HCT116 (cell line): ENCODE measurements around the gene PHKA2. TPM values are rescaled to one million over a fixed set of nuclear protein-coding genes. Genes with fewer than 3 reads are reported as not detected.

Experiments used
- ATAC-seq: fragments of 200-7000 bp; cut with Tn5 transposase; 2 replicates; pipeline ENCODE4 v1.9.1; 2020; ENCODE audit warnings: mild to moderate bottlenecking, moderate library complexity
- BruUV-seq: library from RNA; stranded (reverse); fragments of 400-500 nt; replicated peaks from 2 replicates; lab custom pipeline; 2021; lab: Mats Ljungman, UMichigan
- CTCF ChIA-PET: fragments of 300-600 bp; sonication (Branson Sonifier 250); formaldehyde crosslinking; loops from one replicate; lab custom pipeline; 2021; ENCODE audit warnings: antibody characterized with exemption; lab: Charles Lee
- POLR2A ChIA-PET: fragments of 300-600, 350-600 bp; sonication (Branson Sonifier 250); formaldehyde crosslinking; loops from one replicate; lab custom pipeline; 2021; ENCODE audit warnings: antibody characterized with exemption; lab: Charles Lee
- RAD21 ChIA-PET, 2 experiments: fragments of 300-600 bp; sonication (Branson Sonifier 250); formaldehyde crosslinking; loops; one replicate each; lab custom pipeline; 2023; ENCODE audit warnings: low total read pairs in 2 of 2; ENCODE audit not compliant: uncharacterized antibody in 2 of 2, unreplicated experiment in 2 of 2, low non-redundant PET in 1 of 2; lab: Charles Lee
- DNase-seq: peaks from one replicate; pipeline ENCODE4 v3.0.0-alpha.2; 2010; ENCODE audit warnings: low read depth, low spot score
- H2AFZ ChIP-seq: fragments of 200-600 bp; shearing (Covaris generic), sonication (generic); 2 replicates; pipeline ENCODE4 v1.6.1; 2017; ENCODE audit warnings: low read depth, mixed run types, mixed read lengths, antibody characterized with exemption, low read length; ENCODE audit not compliant: poor library complexity, severe bottlenecking
- H3K27ac ChIP-seq: 2 replicates; pipeline ENCODE4 v1.5.1; 2012; ENCODE audit warnings: low read depth, low read length
- H3K27me3 ChIP-seq: fragments of 200-600 bp; sonication (generic); 2 replicates; pipeline ENCODE4 v1.6.1; 2016; ENCODE audit warnings: mixed run types, low read length, mixed read lengths; ENCODE audit not compliant: insufficient read depth
- H3K36me3 ChIP-seq, 2 experiments: fragments of 200-500 bp in 1 of 2; fragments of 200-600 bp in 1 of 2; sonication (Bioruptor generic) in 1 of 2; sonication (generic) in 1 of 2; 2 replicates each; pipeline versions ENCODE4 v1.5.1 to v1.6.1; 2014 to 2016; ENCODE audit warnings: low read length in 2 of 2, inconsistent platforms in 1 of 2, mixed read lengths in 1 of 2, mixed run types in 1 of 2; ENCODE audit not compliant: insufficient read depth in 2 of 2, control insufficient read depth in 1 of 2
- H3K4me1 ChIP-seq, 2 experiments: fragments of 200-600 bp in 1 of 2; sonication (generic) in 1 of 2; 2 replicates each; pipeline versions ENCODE4 v1.5.1 to v1.6.1; 2012 to 2017; ENCODE audit warnings: low read length in 2 of 2, inconsistent platforms in 1 of 2, mild to moderate bottlenecking in 1 of 2, mixed read lengths in 1 of 2, mixed run types in 1 of 2, moderate library complexity in 1 of 2; ENCODE audit not compliant: insufficient read depth in 2 of 2, control insufficient read depth in 1 of 2
- H3K4me2 ChIP-seq: fragments of 200-600 bp; sonication (generic); 2 replicates; pipeline ENCODE4 v1.6.1; 2017; ENCODE audit warnings: mixed run types, low read length, mixed read lengths
- H3K4me3 ChIP-seq, 2 experiments: fragments of 200-600 bp in 1 of 2; sonication (generic) in 1 of 2; replicated peaks in 1 of 2; 2 replicates each; pipeline ENCODE4 v1.5.1; 2011 to 2016; ENCODE audit warnings: low read length in 2 of 2, control low read depth in 1 of 2, low read depth in 1 of 2, mild to moderate bottlenecking in 1 of 2, mixed read lengths in 1 of 2, mixed run types in 1 of 2
- H3K79me2 ChIP-seq: fragments of 200-600 bp; sonication (generic); 2 replicates; pipeline ENCODE4 v1.6.1; 2017; ENCODE audit warnings: mild to moderate bottlenecking, mixed run types, low read length, moderate library complexity, mixed read lengths; ENCODE audit not compliant: insufficient read depth
- H3K9ac ChIP-seq: fragments of 200-600 bp; sonication (generic); 2 replicates; pipeline ENCODE4 v1.6.1; 2016; ENCODE audit warnings: low read length, mixed read lengths
- H3K9me2 ChIP-seq: fragments of 200-600 bp; sonication (generic), shearing (Covaris generic); 2 replicates; pipeline ENCODE4 v1.6.1; 2017; ENCODE audit warnings: mixed run types, mild to moderate bottlenecking, moderate library complexity; ENCODE audit not compliant: insufficient read depth
- H3K9me3 ChIP-seq, 2 experiments: fragments of 200-500 bp in 1 of 2; fragments of 200-600 bp in 1 of 2; sonication (Bioruptor generic) in 1 of 2; sonication (generic) in 1 of 2; 2 replicates each; pipeline ENCODE4 v1.6.1; 2014 to 2017; ENCODE audit warnings: low read length in 2 of 2, mixed read lengths in 2 of 2, inconsistent platforms in 1 of 2, low read depth in 1 of 2, mild to moderate bottlenecking in 1 of 2, mixed run types in 1 of 2, moderate library complexity in 1 of 2; ENCODE audit not compliant: control insufficient read depth in 1 of 2, insufficient read depth in 1 of 2
- H4K20me1 ChIP-seq: fragments of 200-600 bp; sonication (generic), shearing (Covaris generic); 2 replicates; pipeline ENCODE4 v1.6.1; 2017; ENCODE audit warnings: mixed run types, mild to moderate bottlenecking, moderate library complexity; ENCODE audit not compliant: insufficient read depth
- CBX3 ChIP-seq: IDR thresholded peaks from 2 replicates; pipeline ENCODE4 v1.6.1; 2012; ENCODE audit warnings: low read depth
- EGR1 ChIP-seq: IDR thresholded peaks from 2 replicates; pipeline ENCODE4 v1.6.1; 2012; ENCODE audit warnings: low read depth
- POLR2A ChIP-seq: IDR thresholded peaks from 2 replicates; pipeline ENCODE4 v1.7.0; 2011; ENCODE audit warnings: borderline replicate concordance; ENCODE audit not compliant: insufficient read depth, insufficient read length; ENCODE audit errors: extremely low read depth
- POLR2AphosphoS5 ChIP-seq: IDR thresholded peaks from 2 replicates; pipeline ENCODE4 v1.6.1; 2011; ENCODE audit warnings: mild to moderate bottlenecking, low read depth, low read length, moderate library complexity
- RAD21 ChIP-seq: IDR thresholded peaks from 2 replicates; pipeline ENCODE4 v1.6.1; 2012; ENCODE audit warnings: low read depth, mild to moderate bottlenecking
- TCF7L2 ChIP-seq: IDR thresholded peaks from 2 replicates; pipeline ENCODE4 v1.7.0; 2011; ENCODE audit warnings: borderline replicate concordance, inconsistent platforms; ENCODE audit not compliant: insufficient read depth, insufficient read length; ENCODE audit errors: extremely low read depth
- ZFX ChIP-seq: fragments of 450-650 bp; IDR thresholded peaks from 2 replicates; pipeline ENCODE4 v1.6.1; 2017
- intact Hi-C: fragments of 100-400 bp; cut with micrococcal nuclease; formaldehyde crosslinking; loops from 2 replicates; pipeline ENCODE4 v1.10.0; 2022
- total RNA-seq: library from RNA; stranded (reverse); gene quantifications from one replicate; pipeline ENCODE4 v1.2.1, GENCODE V29; 2021; ENCODE audit not compliant: unreplicated experiment
- TF ChIP-seq, protein P1 (sequence below), 3 experiments: fragments of 200-600 bp in 1 of 3; sonication (generic) in 1 of 3; IDR thresholded peaks in 2 of 3; conservative IDR thresholded peaks in 1 of 3; 2 replicates each; pipeline ENCODE4 v1.5.1; 2012 to 2017; ENCODE audit warnings: low read depth in 2 of 3, low read length in 2 of 3, antibody characterized with exemption in 1 of 3, borderline replicate concordance in 1 of 3, control low read depth in 1 of 3, mild to moderate bottlenecking in 1 of 3, mixed read lengths in 1 of 3, mixed run types in 1 of 3, moderate library complexity in 1 of 3; ENCODE audit not compliant: insufficient read depth in 1 of 3

PHKA2 gene
- total RNA-seq, 1 experiment from 2014 or later = 23.8 TPM

DNA sequence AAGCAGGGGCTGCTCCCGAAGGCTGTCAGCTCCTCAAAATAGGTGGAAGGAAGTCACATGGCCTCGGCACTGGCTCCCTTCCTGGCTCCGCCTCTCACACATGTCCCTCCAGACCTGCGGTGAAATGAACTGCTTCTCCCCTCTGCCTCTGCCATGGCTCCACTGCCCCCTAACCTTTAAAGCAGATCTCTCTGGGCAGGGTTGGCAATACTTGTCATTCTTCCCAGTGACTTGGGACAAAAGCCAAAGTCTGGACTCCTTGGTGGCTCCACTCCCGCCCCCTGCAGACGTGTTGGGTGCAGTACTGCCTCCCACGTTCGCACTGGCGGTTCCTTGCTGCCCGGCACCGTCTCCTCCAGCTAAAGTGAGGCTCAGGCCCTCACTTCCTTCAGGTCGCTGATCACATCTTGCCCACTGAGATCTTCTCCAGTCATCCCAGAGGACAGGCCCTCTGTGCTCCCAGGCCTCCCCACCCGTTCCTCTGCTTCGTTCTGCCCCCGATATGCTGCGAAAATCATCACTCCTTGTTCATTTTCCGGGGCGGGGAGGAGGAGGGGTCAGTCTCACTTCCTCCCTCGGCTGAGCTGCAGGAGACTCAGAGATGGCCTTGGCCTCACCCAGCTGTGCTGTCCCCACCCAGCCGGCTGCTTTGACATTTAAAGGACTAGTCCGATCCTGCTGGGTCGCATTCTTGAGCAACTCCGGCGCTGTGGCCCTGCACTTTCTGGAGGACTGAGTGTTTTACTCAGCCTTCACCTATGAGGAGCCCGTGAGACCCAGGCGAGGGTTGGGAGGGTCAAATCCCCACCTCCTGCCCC is 97.4 kb downstream of the PHKA2 start:
- RAD21 ChIA-PET = interaction anchor here in 1 of 2 experiments (0.5 kb wide), 1 partner anchor 447 kb away, joined by 3 read pairs; no protein-coding TSS in a partner anchor
- Histone ChIP-seq H3K79me2 (no peaks in the 10 kb centered on the region), H4K20me1 (no peaks in the 10 kb centered on the region), H3K4me1 (peaks cover 12 to 21% of the 10 kb centered on the region in 2 experiments), H3K4me3 (peak overlapping the region; percentile 33 to 53), H2AFZ (no peak overlapping the region), H3K36me3 (no peaks in the 10 kb centered on the region), H3K27ac (peak overlapping the region; percentile 60), H3K9me3 (no peaks in the 10 kb centered on the region), H3K27me3 (no peaks in the 10 kb centered on the region), H3K9me2 (no peaks in the 10 kb centered on the region), H3K9ac (peak overlapping the region; percentile 47), H3K4me2 (peak overlapping the region; percentile 83)
- CTCF ChIA-PET = interaction anchor here (1.3 to 2.4 kb wide), 2 partner anchors 199 to 476 kb away, joined by 3 to 15 read pairs; no protein-coding TSS in a partner anchor
- TF ChIP-seq CBX3 (no peak), POLR2AphosphoS5 (peak; percentile 61), ZFX (peak; percentile 23; the same call in 1 of the 2 replicates), TCF7L2 (peak; percentile 62), RAD21 (peak; percentile 72), EGR1 (peak; percentile 29; the same call in 1 of the 2 replicates), POLR2A (no peak)
- TF ChIP-seq, protein P1, sequence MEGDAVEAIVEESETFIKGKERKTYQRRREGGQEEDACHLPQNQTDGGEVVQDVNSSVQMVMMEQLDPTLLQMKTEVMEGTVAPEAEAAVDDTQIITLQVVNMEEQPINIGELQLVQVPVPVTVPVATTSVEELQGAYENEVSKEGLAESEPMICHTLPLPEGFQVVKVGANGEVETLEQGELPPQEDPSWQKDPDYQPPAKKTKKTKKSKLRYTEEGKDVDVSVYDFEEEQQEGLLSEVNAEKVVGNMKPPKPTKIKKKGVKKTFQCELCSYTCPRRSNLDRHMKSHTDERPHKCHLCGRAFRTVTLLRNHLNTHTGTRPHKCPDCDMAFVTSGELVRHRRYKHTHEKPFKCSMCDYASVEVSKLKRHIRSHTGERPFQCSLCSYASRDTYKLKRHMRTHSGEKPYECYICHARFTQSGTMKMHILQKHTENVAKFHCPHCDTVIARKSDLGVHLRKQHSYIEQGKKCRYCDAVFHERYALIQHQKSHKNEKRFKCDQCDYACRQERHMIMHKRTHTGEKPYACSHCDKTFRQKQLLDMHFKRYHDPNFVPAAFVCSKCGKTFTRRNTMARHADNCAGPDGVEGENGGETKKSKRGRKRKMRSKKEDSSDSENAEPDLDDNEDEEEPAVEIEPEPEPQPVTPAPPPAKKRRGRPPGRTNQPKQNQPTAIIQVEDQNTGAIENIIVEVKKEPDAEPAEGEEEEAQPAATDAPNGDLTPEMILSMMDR (IDR thresholded peaks at IDR 0.05 in 2 of 3, conservative IDR thresholded peaks at IDR 0.05 in 1 of 3; ENCODE audit: borderline replicate concordance in 1 of 3, insufficient read depth in 1 of 3, low read depth in 2 of 3, low read length in 2 of 3) = peak; percentile 30 to 57 (median 55); a peak in 5 of 6 replicates
- intact Hi-C loops = loop anchor here (1.0 to 5.0 kb wide), 3 partner anchors 209 to 494 kb away; no protein-coding TSS in a partner anchor
- no TSS peak for BruUV-seq
- ATAC-seq (peak; percentile 89), DNase-seq (peak; percentile 57)
- POLR2A ChIA-PET = interaction anchor here (1.4 kb wide), 1 partner anchor 476 kb away, joined by 4 read pairs; no protein-coding TSS in a partner anchor
